ENCODE measurements around the gene SLC29A2. TPM values are rescaled to one million over a fixed set of nuclear protein-coding genes. Genes with fewer than 3 reads are reported as not detected.

SLC29A2 gene
- total RNA-seq, 1 experiment from 2014 or later = 25.5 TPM

DNA sequence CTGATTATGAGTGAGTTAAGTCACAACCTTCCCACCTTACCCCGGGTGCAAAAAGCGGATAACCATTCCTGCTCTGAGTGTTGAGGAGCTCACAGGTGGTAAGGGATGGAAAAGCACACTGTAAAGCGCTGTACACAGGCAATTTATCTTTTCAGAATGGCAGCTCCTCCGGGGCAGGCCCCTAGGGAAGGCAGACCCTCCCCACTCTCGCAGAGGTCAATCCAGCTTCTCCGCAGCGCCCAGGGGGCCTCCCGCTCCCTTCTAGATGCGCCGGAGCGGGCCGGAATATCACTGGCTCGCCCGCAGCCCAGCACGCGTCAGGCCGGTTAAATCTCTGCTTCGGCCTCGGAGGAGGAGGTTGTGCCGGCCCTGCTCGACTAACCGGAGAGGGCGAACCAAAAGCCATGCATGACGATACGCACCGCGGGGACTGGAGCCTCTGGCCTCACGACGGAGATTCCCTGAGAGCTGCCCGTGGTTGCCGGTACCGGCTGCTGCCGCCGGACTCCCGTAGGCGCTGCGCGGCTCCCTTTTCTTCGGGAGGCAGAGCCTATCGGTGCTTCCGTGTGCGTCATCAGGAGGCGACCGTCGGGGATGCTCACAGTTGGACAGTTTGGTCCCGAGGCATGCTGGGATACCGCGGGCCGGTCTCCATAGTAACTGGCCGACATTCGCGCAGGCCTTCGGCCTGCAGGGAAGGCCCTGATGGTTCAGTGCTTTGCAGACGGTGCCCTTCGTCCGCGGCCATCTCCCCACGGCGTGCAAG is 26.8 kb downstream of the SLC29A2 start, which contains the start of gene BRMS1:
Gene BRMS1, minus strand, starts transcription at position 555 of the 766 bp plus-strand sequence. CDS start 2,870 bp downstream, outside the sequence.
- DNase-seq (peak; percentile 99), ATAC-seq (peak; percentile 69)
- no peaks in the 10 kb centered on the region for H3K9me3 ChIP-seq (ENCODE audit: low read length)
- intact Hi-C loops (cut with micrococcal nuclease) = no loop called here
- ChIA-PET POLR2A (ENCODE audit: unreplicated experiment) (interaction anchor here (0.5 to 0.7 kb wide), 3 partner anchors 10 to 122 kb away, joined by 3 to 4 read pairs (median 3); partner anchors contain the start of gene PELI3), CTCF (interaction anchor here (0.6 to 0.9 kb wide), 3 partner anchors 9 to 42 kb away, joined by 3 to 5 read pairs (median 4); partner anchors contain the start of gene RIN1)
- no peak for TF ChIP-seq EZH2phosphoT487 (IDR thresholded peaks at IDR 0.05; ENCODE audit: borderline replicate concordance, low read length)
- TF ChIP-seq, protein P1, sequence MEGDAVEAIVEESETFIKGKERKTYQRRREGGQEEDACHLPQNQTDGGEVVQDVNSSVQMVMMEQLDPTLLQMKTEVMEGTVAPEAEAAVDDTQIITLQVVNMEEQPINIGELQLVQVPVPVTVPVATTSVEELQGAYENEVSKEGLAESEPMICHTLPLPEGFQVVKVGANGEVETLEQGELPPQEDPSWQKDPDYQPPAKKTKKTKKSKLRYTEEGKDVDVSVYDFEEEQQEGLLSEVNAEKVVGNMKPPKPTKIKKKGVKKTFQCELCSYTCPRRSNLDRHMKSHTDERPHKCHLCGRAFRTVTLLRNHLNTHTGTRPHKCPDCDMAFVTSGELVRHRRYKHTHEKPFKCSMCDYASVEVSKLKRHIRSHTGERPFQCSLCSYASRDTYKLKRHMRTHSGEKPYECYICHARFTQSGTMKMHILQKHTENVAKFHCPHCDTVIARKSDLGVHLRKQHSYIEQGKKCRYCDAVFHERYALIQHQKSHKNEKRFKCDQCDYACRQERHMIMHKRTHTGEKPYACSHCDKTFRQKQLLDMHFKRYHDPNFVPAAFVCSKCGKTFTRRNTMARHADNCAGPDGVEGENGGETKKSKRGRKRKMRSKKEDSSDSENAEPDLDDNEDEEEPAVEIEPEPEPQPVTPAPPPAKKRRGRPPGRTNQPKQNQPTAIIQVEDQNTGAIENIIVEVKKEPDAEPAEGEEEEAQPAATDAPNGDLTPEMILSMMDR (conservative IDR thresholded peaks at IDR 0.05; ENCODE audit: low read depth, low read length) = no peak
- TF ChIP-seq EZH2 (IDR thresholded peaks at IDR 0.05; ENCODE audit: low read length, unreplicated experiment) = no peak
- no peaks in the 10 kb centered on the region for H3F3A ChIP-seq (ENCODE audit: low read length, unreplicated experiment)
- H3K9ac ChIP-seq (ENCODE audit: low read length) = peak within 1 kb of the TSS; percentile 87
- peak within 1 kb of the TSS; percentile 82 for H2AFZ ChIP-seq (ENCODE audit: low read length)
- peak within 1 kb of the TSS; percentile 21; the same call in 1 of the 2 replicates for H3K27ac ChIP-seq (ENCODE audit: low read length)
- TSS peak; percentile 60 for BruUV-seq (replicated peaks)
- H3K4me2 ChIP-seq (ENCODE audit: low read length) = peak within 1 kb of the TSS; percentile 92
- H3K9me2 ChIP-seq (replicated peaks; ENCODE audit: low read length) = no peaks in the 10 kb centered on the region
- peaks cover 8% of the 10 kb centered on the region; the same call in 1 of the 2 replicates for H3K36me3 ChIP-seq (ENCODE audit: low read depth, low read length)
- H3K4me1 ChIP-seq (ENCODE audit: insufficient read depth, low read length) = peaks cover 35% of the 10 kb centered on the region
- no peaks in the 10 kb centered on the region for H4K20me1 ChIP-seq (ENCODE audit: low read length)
- H3K27me3 ChIP-seq (ENCODE audit: low read length) = no peaks in the 10 kb centered on the region
- H3K4me3 ChIP-seq (ENCODE audit: low read length) = peak within 1 kb of the TSS; percentile 94
- peaks cover 39% of the 10 kb centered on the region for H3K79me2 ChIP-seq (ENCODE audit: low read length)

DNA sequence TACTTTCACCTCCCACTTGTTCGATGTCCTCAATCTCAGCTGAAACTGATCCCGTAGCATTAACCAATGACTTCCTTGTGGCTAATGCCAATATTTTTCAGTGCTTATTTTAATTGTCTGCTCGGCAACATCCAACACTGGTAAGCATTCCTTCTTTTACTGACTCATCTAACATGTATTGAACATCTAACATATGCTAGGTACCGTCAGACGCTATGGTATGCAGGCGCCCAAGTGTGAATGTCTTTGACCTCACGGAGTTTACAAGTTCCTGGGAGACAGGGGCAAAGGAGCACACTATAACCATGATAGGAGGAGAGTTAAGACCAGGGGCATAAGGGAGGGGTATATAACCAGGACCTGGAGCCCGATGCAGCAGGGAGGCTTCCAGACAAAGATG is 28.4 kb downstream of the SLC29A2 start:
- H3K79me2 ChIP-seq (ENCODE audit: low read length) = peaks cover 39% of the 10 kb centered on the region

More for the DNA sequence above, 28.4 kb downstream of the SLC29A2 start:
- peak overlapping the region; percentile 92; the same call in 1 of the 2 replicates for H3K4me2 ChIP-seq (ENCODE audit: low read length)
- H3K9ac ChIP-seq (ENCODE audit: low read length) = no peak overlapping the region
- CTCF ChIA-PET = interaction anchor here (0.6 kb wide), 1 partner anchor 43 kb away, joined by 6 read pairs; no protein-coding TSS in a partner anchor
- H3K9me3 ChIP-seq (ENCODE audit: low read length) = no peaks in the 10 kb centered on the region
- POLR2A ChIA-PET (ENCODE audit: unreplicated experiment) = no interaction called here
- H2AFZ ChIP-seq (ENCODE audit: low read length) = no peak overlapping the region
- H3K9me2 ChIP-seq (replicated peaks; ENCODE audit: low read length) = no peaks in the 10 kb centered on the region
- H3K36me3 ChIP-seq (ENCODE audit: low read depth, low read length) = peaks cover 13% of the 10 kb centered on the region; the same call in 1 of the 2 replicates
- no peaks in the 10 kb centered on the region for H3K27me3 ChIP-seq (ENCODE audit: low read length)
- TF ChIP-seq, protein P1 (conservative IDR thresholded peaks at IDR 0.05; ENCODE audit: low read depth, low read length) = no peak
- TF ChIP-seq EZH2phosphoT487 (IDR thresholded peaks at IDR 0.05; ENCODE audit: borderline replicate concordance, low read length) = no peak
- DNase-seq = no peak
- no peak overlapping the region for H3K27ac ChIP-seq (ENCODE audit: low read length)
- H3F3A ChIP-seq (ENCODE audit: low read length, unreplicated experiment) = no peaks in the 10 kb centered on the region
- intact Hi-C loops (cut with micrococcal nuclease) = no loop called here
- BruUV-seq (replicated peaks) = no TSS peak
- no peak for ATAC-seq
- peaks cover 32% of the 10 kb centered on the region for H3K4me1 ChIP-seq (ENCODE audit: insufficient read depth, low read length)
- H3K4me3 ChIP-seq (ENCODE audit: low read length) = no peak overlapping the region
- H4K20me1 ChIP-seq (ENCODE audit: low read length) = no peaks in the 10 kb centered on the region

Data from PC-3 (cell line).